Ureter (tissue), 1 donor: Measurements from ENCODE around the gene ZC3HAV1. TPM values are rescaled to one million over a fixed set of nuclear protein-coding genes. Genes with fewer than 3 reads are reported as not detected.
A peak's percentile ranks its signal among the peaks of the same experiment; 100 is the strongest.
"Not testable (repeated sequence)": the region's sequence is repeated elsewhere in the genome, so short reads cannot be mapped to it uniquely, and the experiment has no call there.

ENCODE experiments used
- DNase-seq: peaks from one replicate; pipeline ENCODE4 v3.0.0-alpha.2; 2020; ENCODE audit warnings: low spot score
- total RNA-seq: library from RNA; stranded (reverse); gene quantifications from one replicate; pipeline ENCODE4 v1.2.4, GENCODE V29; 2023
- donor health status: DM: yes; HTN: yes; CAD: no.

ZC3HAV1 gene
- total RNA-seq, 1 donor from 2014 or later, result 30.0 TPM

- no peak for DNase-seq
Measured at GRCh38 chr7:139051655-139052054, 57.9 kb downstream of the ZC3HAV1 start.

GRCh38 chr7:139049936-139050335, 59.6 kb downstream of the ZC3HAV1 start:
- DNase-seq, result no peak

DNA sequence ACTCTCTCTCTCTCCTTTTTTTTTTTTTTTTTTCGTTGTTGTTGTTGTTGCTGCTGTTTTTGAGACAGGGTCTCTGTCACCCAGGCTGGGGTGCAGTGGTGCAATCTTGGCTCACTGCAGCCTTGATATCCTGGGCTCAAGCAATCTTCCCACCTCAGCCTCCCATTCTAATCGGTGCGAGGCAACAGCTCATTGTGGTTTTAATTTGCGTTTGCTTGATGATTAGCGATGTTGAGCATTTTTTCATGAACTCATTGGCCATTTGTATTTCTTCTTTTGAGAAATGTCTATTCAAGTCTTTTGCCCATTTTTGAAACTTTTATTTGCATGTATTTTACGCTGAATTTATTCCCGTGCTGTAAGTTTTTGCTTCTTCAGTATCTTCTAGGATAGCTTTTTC, 60.4 kb downstream of the ZC3HAV1 start:
- no peak for DNase-seq

DNA sequence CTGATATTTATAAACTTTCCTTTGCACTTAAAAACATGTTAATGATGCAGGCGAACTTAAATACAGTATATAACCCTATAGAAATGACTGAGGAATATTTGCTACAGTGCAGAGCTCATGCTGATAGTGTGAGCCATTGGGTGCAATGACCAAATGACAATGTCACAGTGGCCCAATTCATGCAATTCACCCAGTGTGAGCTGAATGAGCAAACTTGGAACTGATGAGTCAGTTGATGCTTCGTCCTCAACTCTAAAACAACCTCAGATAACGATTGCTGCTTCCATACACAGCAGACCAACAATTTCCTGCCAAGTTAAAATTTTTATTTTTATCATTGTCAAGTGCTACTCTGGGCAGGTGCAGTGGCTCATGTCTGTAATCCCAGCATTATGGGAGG, 61.5 kb downstream of the ZC3HAV1 start:
- DNase-seq, result no peak

- DNase-seq, result no peak
Measured at GRCh38 chr7:139046143-139046542, 63.4 kb downstream of the ZC3HAV1 start.

DNA sequence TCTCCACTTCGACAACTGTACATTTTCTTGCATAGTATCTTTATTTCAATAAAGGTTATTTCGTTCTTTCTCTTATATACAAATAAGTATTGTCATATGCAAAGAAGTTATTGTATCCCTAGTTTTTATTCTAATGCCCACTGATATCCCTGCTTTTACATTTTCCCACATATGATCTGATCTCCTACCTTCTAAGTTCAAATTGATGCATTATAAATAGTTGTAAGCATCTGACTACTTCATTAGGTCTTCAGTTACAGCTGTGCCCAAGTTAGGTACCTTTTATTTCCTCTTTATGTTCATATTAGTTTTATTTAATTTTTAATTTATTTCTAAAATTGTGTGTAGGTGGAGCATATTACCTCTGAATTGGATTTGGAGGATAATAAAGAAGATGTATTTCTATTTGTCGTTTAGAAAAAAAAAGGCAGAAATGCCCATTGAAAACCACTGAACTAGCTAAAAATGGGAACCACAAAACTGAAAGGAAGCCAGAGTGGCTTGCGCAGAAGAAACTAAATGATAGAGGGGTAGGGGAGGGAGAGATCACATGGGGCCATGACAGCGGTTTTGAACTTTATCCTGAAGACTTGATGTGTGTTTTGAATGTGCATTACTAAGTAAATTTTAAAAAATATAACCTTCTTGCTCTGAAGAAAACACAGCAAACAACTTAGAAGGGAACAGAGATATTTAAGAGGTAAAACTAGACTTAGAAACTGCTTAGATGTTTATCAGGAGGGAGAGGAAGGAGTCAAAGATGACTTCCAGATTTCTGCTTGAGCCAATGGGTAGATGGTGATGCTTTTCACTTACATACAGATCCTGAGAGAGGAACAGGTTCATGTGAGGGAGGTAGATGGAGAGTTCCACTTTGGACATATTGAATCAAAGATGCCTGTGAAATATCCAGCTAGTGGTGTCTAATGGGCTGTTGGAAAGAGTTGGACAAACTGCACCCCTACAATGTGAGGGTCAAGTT, 64.4 kb downstream of the ZC3HAV1 start:
- DNase-seq, result no peak

- no peak for DNase-seq
Measured at GRCh38 chr7:139043823-139044812, 65.4 kb downstream of the ZC3HAV1 start.

DNA sequence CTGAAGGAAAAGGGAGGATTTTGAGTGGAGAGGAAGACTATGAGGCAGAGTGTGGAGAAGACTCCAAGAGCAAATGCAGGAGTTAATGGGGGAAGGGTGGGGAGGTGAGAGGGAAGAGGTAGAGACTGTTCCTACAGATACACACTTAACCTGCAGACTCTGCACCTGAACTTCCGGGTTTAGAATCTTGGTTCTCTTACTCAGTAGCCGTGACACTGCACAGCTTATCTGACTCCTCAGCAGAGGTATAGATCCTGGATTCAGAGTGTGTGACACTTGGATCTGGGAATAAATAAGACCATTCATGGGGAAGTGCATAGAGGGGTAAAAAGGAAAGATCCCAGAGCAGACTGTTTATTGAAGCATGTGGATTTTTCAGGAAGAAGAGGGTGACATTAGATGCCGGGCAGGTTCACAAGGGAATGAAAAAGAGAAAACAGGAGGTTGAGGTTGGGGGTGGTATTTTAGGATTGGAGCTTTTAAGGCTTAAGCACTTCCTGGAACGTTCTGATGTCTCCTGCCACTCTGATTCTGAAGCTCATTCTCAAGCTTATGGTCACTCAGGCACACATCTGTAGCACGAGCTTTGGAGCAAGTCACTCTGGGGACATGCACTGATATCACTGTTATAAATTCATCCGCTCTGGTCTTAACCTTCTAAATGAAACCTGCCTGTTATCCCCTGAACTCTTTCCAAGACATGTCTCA, 68.0 kb downstream of the ZC3HAV1 start:
- DNase-seq, result no peak

DNA sequence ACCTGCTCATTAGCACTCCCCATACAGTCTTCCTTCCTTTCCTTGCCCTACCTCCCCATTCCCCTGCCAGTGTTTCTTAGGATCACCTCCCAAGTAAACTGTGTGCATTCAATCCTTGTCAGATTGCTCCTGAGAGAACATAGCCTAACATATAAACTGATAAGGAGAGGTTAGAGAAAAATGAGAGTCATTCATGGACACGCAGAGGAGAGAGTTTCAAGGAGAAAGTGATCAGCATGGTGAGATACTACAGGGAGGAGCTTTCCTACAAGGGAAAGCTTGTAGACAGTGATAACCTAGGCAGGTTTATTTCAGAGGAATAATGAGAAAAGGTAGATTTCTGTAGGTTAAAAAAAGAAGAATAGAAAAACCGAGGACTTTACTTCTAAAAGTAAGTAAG, 70.8 kb downstream of the ZC3HAV1 start:
- no peak for DNase-seq

GRCh38 chr7:139036901-139037300, 72.6 kb downstream of the ZC3HAV1 start:
- DNase-seq, result no peak

- peak; percentile 61 for DNase-seq
Measured at GRCh38 chr7:139035586-139036353, 73.8 kb downstream of the ZC3HAV1 start, which contains the start of gene ZC3HAV1L. Gene ZC3HAV1L (minus strand): TSS chr7:139036042. CDS start chr7:139036017, 25 bp downstream.

- no peak for DNase-seq
Measured at GRCh38 chr7:139034855-139035585, 74.5 kb downstream of the ZC3HAV1 start.

GRCh38 chr7:139034336-139034735, 75.2 kb downstream of the ZC3HAV1 start:
- DNase-seq, result no peak

DNA sequence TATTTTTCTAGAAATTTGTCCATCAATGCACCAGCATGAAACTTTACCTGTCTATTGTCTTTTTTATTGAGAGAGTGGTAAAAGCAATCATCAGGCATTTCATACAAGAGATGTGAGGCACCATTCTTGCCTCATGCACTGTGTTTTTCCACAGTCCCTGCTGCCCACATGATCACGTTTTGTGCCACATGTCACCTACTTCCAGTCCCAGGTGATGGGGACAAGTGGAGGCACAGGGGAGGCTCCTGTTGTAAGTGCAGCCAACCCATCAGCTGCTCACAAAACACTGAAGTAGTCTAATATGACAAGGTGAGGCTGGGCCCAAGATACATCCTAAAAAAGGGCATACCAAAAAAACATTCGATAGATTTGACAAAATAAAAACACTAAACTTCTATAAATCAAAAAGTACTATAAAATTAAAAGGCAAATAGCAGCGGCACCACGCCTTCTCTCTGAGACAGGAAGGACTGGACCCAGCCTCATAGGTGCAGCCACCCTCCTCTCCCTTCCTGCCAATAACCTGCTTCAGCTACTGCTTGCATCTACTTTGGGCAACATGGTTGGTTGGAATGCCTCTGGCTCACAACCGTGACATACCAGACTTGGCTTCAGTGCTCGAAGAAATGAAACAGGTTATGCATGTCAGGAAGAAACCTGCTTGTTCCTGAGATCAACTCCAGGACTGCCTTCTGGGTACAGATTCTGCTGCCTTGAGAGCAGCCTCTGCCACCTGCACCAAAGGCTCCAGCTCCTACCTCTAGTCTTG, 76.0 kb downstream of the ZC3HAV1 start:
- no peak for DNase-seq

- DNase-seq, result no peak
Measured at GRCh38 chr7:139032473-139032872, 77.0 kb downstream of the ZC3HAV1 start.

- DNase-seq, result no peak
Measured at GRCh38 chr7:139029353-139029752, 80.2 kb downstream of the ZC3HAV1 start.

- DNase-seq, result no peak
Measured at GRCh38 chr7:139026551-139026950, 83.0 kb downstream of the ZC3HAV1 start.

- not testable (repeated sequence) for DNase-seq
Measured at GRCh38 chr7:139025861-139026260, 83.7 kb downstream of the ZC3HAV1 start.

GRCh38 chr7:139023076-139023475, 86.4 kb downstream of the ZC3HAV1 start:
- no peak for DNase-seq
